Activated CD4-positive, alpha-beta T cell treated with anti-CD3 and anti-CD28 coated beads, Interleukin-2, Interleukin-6, amounts not matched to agents 100 ng/mL and 50 ng/mL, durations not matched to agents 16 hours and 8 hours (primary cell): Measurements from ENCODE around the gene VMAC.

Experiments
- DNase-seq: peaks from one replicate; pipeline ENCODE4 v3.0.0-alpha.2; 2020

VMAC gene

GRCh38 chr19:5954293-5954692 is 49.6 kb downstream of the VMAC start:
- DNase-seq, result no peak

GRCh38 chr19:5955636-5955935 is 50.9 kb downstream of the VMAC start:
- no peak for DNase-seq

GRCh38 chr19:5956323-5956722 is 51.7 kb downstream of the VMAC start:
- DNase-seq, result no peak

GRCh38 chr19:5956728-5957127 is 52.1 kb downstream of the VMAC start:
- no peak for DNase-seq

- DNase-seq, result no peak
Observed at GRCh38 chr19:5957170-5957569, 52.5 kb downstream of the VMAC start.

GRCh38 chr19:5958074-5958850 is 53.6 kb downstream of the VMAC start:
- DNase-seq, result no peak

GRCh38 chr19:5958851-5959122 is 54.1 kb downstream of the VMAC start:
- no peak for DNase-seq

GRCh38 chr19:5959260-5960004 is 54.8 kb downstream of the VMAC start:
- DNase-seq, result no peak
